HG02571 (cell line): ENCODE measurements around the gene RSPH1.
"Not testable (repeated sequence)": the region's sequence is repeated elsewhere in the genome, so short reads cannot be mapped to it uniquely, and the experiment has no call there.

Experiments used
- ATAC-seq: cut with Tn5 transposase; IDR thresholded peaks from one replicate; pipeline ENCODE4 v1.9.1; 2021; ENCODE audit warnings: mild to moderate bottlenecking, moderate library complexity; ENCODE audit not compliant: unreplicated experiment

Gene RSPH1

DNA sequence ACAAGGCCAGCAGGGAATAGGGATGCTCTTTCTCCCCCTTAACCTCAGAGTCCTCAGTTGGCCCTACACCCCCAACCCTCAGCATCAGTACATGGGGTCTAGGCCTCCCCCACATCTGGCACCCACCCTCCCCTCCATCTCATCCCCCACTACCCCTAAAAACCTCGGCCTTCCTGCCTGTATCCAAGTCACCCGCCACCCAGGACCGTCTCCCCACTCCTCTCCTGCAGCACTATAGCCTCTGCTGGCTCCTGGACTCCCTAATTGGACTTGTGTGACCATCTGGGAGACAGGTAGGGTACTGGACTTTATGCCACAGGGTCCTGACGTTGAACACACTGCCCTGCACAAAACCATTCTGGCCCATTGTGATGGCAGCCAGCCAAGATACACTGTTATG, 6.0 kb downstream of the RSPH1 start:
- ATAC-seq: no peak

DNA sequence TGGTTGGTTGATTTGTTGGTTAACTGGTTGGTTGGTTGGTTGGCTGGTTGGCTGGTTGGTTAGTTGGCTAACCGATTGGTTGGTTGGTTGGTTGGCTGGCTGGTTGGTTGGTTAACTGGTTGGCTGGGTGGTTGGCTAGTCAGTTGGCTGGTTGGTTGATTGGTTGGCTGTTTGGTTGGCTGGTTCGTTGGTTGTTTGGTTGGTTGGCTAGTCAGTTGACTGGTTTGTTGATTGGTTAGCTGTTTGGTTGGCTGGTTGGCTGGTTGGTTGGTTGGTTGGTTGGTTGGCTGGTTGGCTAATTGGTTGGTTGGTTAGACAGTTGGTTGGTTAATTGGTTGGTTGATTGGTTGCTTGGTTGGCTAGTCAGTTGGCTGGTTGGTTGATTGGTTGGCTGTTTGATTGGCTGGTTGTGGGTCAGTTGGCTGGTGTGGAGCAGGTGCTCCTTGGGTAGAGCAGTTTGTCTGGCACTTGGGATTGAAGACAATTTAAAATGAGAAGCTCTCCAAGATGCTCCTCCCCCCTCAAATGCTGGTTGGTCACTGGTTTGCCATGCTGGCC, 6.9 kb downstream of the RSPH1 start:
- no peak for ATAC-seq

DNA sequence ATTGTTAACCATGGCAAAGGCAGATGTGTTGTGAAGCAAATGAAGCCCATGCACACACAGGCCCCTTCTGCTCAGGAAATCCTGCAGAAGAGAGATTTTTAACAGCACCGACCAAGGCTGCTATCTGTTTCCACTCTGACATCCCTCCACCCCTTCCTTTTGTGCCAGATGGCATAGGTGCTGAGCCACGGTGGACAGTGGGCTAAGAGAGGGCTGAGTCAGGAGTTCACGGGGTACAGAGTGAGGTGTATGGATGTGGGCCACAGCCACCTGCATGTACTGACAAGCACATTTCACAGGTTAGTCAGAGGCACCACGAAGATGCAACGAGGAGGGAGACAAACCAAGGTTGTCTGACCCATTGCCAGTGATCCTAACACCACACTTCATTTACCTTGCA, 9.5 kb downstream of the RSPH1 start:
- no peak for ATAC-seq

DNA sequence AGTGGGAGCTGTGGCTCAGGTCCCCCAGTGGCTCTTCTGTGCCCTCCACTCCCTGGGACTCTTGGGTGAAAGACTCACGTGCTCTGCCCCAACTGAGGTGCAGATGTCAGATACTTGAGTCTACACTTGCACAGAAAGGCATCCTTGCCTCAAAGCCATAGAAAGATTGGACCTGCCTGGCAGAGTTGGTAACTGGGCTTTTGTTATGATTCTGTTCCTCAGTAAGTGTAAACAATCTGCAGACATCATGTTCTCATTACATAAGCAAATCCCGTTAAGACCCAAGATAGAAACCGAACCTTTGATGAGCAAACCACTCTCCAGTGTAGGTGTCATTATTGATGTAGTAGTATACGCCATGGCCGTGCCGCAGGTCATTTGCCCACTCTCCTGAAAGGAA, 10.0 kb downstream of the RSPH1 start:
- ATAC-seq: no peak

DNA sequence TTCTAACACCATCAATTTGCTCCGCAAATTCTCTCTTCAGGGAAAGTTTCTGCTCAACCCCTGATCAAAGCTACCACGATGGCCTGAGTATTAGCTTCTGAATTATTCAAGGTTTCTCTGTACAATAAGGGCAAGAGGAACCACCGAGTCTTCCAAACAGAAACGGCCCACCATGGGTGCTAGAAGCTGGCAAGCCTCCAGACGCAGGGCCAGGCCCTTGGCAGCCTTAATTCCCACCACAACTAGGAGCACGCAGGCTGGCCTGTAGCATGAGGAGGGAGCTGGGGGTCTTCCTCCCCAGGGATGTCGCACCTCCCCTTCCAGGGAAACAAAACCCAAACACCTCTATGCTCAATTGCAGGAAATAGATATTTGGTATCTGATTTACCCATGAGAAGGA, 11.1 kb downstream of the RSPH1 start:
- no peak for ATAC-seq

DNA sequence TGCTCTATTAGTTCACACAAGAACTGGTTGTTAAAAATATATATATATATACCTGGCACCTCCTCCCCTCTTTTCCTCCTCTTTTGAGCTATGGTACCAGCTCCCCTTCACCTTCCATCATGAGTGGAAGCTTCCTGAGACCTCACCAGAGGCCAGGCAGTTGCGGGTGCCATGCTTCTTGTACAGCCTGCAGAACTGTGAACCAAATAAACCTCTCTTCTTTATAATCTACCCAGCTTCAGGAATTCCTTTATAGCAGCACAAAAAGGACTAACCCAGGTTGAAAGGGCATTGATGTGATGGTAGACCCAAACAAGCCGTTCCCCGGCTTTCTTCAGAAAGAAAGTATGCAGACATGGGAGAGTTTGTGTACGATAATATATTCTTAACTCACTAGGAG, 14.9 kb downstream of the RSPH1 start:
- no peak for ATAC-seq

DNA sequence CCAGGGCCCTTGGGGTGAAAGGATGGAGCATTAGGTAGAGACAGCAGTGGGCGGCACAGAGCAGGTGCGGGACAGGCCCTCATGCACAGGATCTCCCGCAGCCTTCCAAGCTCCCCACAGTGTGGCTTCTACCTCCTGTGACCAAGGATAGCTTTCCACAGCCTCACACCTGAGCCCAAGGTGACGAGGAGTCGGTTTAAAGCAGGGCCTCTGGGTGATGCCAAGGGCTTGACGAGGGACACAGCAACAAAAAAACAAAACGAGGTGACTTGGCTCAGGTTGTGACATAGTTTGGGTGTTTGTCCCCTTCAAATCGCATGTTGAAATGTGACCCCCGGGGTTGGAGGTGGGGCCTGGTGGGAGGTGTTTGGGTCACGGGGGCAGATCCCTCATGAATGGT, 15.3 kb downstream of the RSPH1 start:
- no peak for ATAC-seq

DNA sequence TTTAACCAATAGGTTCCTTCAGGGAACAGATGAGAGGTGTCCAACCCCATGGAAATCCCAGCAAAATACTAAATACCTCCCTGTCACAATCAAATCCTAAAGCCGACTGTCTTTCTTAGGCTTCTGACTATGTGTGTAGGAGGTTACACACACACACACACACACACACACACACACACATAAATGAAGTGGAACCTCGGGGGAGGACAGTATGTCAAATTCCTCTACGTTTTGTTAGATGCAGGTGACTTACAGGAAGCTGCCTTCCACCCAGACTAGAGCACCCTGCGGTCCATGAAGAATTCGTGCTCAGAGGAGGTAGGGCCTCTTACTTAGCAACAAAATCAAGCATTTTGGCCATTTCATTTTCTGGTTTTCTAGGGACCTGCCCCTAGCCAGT, 16.4 kb downstream of the RSPH1 start:
- ATAC-seq: no peak

DNA sequence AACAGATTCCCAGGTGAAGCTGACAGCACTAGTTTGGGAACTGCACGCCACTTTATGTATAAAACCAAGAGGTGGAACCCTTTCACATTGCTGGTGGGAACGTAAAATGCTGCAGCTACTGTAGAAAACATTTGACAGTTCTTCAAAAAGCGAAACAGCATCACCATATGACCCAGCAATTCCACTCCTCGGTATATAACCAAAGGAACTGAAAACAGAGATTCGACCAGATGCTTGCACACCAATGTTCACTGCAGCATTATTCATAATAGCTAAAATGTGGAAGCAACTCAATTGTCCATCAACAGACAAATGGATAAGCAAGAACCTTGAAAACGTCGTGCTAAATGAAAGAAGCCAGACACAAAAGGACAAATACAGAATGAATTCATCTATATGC, 17.5 kb downstream of the RSPH1 start:
- no peak for ATAC-seq

DNA sequence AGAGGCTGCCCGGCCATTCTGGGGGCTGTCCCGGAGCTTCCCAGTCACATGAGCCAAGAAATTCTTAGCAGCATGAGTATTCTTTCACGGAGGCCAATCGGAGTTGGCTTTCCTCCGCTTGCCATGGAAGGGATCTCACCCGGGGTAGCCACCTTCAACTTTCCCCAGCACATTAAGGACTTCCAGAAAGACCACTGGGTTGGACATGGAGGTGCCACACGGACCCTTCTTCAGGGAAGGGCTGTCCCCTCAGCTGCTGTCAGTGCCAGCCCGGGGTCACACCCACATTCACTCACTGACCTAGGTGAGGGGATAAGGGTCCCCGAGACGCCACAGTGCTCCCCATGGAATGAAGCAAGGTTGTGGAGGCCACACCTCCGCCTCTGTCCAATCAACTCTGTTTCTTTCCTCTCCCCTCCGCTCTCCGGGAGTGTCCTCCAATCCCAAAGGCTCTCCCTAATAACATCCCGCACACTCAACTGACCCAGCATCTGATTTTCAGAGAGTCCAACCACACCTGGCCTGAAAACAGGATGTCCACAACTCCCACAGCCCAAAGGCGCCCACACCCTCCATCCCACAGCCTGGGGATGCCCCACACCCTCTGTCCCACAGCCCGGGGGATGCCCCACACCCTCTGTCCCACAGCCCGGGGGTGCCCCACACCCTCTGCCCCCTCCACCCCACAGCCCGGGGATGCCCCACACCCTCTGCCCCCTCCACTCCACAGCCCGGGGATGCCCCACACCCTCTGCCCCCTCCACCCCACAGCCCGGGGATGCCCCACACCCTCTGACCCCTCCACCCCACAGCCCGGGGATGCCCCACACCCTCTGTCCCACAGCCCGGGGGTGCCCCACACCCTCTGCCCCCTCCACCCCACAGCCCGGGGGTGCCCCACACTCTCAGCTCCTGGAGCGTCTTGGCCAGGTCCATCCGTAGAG, 19.4 kb downstream of the RSPH1 start:
- ATAC-seq: no peak

DNA sequence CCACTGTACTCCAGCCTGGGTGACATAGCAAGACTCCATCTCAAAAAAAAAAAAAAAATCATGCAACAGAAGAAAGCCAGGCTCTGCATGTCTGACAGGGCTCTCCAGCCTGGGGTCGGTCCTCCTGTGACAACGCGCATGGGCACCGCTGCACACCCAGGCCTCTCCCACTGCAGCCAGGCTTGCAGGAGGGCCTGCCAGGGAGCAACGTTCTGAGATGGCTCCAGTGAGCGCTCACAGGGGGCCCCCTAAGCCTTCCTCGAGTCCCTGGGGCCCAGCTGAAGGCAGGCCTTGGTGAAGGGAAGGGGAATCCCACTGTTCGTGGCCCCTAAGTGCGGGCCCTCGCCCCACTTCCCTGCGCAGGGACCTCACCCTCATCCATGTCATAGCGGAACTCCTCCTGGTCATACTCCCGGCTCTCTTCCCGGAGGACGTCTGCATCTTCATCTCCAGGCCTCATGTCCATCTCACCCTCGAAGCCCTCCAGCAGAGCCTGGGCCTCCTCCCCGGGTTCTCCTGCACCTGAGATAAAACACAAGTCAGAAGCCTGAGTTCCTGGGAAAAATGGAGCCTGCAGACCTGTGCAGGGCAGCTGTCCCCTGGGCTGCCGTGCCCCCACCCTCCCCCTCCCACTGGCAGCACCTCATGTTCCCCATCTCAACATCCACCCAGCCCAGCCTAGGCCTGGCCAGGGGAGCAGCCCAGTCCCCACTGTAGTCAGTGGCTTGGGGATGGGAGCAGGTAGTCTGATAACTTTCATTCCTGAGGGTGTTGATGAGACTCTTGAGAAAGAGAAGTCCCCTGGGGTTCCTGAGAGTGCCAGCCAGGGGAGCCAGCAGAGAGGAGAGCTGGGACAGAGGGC, 20.3 kb downstream of the RSPH1 start:
- no peak for ATAC-seq

DNA sequence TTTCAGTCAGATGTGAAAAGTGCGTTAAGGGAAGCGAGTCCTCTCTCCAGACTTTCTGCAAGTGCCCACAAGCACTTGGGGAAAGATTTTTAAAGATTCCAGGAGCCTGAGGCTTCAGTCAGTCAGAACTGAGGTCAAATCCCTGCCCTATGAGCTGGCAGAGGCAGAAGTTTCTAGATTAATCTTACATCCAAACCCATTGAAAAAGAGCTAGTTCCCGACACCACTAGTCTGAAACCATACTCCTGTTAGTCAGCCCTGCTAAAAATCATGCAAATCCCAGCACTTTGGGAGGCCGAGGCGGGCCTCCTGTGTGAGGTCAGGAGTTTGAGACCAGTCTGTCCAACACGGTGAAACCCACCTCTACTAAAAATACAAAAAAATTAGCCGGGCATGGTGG, 21.0 kb downstream of the RSPH1 start:
- no peak for ATAC-seq

DNA sequence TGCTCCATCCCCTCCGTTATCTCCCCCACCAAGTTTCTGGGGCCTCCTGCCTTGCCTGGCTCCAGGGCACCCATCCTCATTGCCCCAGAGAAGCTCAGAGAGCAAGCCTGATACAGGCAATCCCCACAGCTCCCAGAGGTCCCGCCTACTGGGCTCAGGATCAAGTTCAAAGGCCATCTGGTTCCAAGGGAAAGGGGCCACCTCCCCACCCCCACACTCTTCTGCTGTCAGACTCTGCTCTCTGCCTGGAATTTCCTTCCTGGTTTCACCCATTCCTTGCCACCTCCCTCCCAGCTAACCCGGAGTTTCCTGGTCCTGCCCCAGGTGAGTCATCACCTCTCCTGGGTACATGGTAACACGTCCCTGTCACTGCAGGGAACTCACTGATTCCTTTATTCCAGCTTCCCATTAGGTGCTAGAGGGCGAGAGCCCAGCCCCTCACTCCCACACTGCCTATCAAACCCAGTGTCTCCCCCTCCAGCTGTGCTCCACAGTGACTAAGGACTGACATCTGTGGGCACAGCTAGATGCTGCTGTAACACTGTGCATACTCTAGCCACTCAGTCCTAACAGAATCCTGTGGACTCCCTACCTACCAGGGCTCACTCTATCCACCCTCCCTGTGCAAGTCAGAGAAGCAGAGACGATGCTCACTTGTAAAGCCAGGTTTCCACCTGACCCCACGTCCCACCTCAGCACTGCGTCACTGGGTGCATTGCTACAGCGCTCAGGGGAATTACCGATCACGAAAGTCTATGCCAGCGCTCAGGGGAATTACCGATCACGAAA, 21.8 kb downstream of the RSPH1 start:
- no peak for ATAC-seq

DNA sequence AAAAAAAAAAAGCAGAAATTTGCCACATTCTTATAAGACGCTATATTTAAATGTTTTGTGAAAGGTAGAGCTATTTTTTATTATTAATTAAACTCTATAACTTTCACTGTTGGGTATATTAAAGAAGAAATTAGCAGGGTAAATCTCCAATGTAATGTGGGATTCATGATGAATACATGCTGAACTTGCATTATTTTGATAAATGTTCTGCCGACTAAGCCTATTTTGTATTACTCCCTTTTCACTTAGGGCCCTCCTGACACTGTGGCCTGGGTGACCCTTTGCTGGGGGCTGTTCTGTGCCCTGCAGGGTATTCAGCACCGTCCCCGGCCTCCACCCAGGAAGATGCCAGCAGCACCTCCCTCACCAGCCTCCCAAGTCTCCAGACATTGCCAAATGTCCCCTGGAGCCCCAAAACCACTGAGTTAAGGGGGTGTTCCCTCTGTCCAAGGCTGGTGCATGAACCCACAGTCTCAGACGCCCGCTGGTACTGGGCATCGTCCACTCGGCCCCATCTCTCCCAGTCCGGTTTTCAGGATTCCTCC, 22.5 kb downstream of the RSPH1 start:
- no peak for ATAC-seq

DNA sequence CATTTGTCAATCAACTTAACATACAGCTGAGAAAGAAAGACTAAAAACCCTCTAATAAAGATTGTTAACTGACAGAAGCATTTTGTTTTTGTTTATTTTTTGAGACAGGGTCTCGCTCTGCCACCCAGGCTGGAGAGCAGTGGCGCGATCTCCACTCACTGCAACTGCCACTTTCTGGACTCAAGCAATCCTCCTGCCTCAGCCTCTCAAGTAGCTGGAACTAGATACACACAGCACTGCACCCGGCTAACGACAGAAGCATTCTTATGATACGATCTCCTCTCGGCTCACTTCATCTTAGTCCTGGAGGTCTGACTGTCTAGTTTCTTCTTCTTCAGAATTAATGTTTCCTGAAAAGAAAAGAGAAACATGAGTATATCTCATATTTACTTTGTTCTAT, 23.5 kb downstream of the RSPH1 start:
- ATAC-seq: no peak

DNA sequence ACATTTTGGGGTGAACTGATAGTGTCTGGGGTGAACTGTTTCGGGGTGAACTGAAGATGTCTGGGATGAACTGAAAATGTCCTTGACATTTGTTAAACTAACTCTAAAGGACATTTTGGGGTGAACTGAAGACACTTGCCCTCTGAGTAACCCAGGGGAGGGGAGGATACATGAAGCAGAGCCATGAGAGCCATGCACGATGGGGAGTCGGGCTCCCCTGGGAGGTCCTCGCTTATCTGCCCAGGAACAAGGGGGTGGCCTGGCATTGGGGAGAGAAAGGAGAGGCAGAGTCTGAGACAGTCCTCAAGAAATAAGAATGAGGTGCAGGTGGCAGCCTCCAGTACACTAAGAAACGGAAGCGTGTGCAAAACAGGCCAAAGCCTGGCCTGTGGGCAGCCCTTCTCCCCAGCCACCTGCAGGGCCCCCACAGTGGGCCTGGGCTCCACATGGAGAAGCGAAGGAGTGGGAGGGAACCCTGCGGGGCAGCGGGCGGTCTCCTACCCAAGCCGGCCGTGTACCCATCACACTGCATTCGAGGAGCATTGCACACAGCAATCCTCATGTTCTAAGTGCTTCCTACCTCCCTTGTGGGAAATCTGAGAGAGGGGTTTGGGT, 24.2 kb downstream of the RSPH1 start:
- no peak for ATAC-seq

DNA sequence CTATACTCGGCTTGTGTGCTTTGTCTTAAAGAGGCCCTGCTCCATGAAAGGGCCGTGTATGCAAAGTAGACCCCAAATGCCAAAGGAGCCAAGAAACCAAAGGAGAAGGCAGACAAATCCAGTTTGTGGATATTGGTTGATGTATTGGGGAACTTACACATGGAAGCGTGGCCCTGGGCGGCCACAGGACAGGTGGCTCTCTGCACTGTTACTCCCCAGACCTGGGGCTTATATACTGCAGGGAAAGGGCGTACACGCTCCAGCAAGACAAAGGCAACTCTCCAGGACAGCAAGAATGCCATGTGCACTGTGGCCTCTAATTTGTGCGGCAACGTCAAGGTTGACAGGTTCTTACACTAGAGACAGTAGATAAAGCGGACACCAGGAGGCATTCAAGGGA, 24.8 kb downstream of the RSPH1 start:
- ATAC-seq: no peak

DNA sequence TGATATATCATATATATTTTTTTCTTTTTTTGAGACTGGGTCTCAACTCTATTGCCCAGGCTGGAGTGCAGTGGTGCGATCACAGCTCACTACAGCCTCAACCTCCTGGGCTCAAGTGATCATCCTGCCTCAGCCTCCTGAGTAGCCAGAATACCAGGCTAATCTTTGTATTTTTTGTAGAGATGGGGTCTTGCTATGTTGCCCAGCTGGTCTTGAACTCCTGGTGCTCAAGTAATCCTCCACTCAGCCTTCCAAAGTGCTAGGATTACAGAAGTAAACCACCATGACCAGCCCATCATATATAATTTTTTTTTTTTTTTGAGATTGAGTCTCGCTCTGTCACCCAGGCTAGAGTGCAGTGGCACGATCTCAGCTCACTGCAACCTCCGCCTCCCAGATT, 26.3 kb downstream of the RSPH1 start:
- ATAC-seq: not testable (repeated sequence)

DNA sequence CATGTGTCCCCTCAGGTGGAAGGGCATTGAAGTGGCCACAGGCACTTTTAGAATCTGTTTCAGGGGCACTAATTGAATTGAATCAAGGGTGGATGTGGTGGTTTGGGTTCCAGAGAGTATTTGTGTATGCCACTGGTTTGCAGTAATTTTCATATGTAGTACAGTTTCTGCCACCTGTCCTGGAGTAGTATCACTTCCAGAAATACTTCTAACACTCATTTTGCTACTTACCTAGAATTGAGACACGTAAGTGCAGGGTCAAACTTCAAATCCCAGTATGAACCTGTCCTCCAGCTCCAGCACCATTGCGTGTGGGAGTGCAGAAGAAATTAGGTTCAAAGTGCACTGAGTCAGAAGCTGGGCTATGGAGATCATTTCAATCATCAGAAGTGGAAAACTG, 26.8 kb downstream of the RSPH1 start:
- no peak for ATAC-seq

DNA sequence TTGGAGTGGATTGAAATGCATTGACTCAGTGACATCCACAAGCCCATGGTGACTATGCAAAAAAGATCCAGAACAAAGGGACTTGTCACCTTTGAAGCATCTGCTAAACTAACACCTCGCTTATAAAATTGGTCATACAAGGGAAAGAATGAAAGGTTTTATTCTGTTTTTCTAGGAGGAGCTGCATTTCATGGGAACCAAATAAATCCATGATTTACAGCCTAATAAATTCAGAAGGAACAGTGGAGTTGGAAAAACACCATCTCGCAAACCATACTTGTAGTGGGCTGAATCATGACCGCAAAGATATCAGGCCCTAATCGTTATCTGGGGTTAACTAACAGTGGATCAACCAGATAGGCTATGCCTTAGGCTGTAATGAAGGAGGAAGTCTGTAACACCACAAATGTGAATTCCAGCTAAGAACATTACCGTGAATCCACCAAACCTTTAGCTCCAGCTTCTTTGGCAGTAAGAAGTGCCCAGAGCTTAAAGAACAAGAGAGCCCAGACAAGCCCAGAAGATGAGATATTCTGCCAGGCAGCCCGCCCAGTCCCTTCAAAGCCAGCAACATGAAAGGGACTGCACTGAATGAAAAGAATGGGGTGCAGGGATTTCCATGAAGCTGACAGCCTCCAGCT, 27.4 kb downstream of the RSPH1 start:
- ATAC-seq: no peak
